ENCODE data around the gene CLEC2L. TPM values are rescaled to one million over a fixed set of nuclear protein-coding genes. Genes with fewer than 3 reads are reported as not detected.

Gene CLEC2L
- polyA plus RNA-seq, 1 of the 3 experiments (the other 2 are of a cell fraction), result not detected

GRCh38 chr7:139573871-139574270 lies 50.4 kb downstream of the CLEC2L start (continued):
- no peak for TF ChIP-seq REST (IDR thresholded peaks at IDR 0.05; ENCODE audit: low read depth, low read length)

DNA sequence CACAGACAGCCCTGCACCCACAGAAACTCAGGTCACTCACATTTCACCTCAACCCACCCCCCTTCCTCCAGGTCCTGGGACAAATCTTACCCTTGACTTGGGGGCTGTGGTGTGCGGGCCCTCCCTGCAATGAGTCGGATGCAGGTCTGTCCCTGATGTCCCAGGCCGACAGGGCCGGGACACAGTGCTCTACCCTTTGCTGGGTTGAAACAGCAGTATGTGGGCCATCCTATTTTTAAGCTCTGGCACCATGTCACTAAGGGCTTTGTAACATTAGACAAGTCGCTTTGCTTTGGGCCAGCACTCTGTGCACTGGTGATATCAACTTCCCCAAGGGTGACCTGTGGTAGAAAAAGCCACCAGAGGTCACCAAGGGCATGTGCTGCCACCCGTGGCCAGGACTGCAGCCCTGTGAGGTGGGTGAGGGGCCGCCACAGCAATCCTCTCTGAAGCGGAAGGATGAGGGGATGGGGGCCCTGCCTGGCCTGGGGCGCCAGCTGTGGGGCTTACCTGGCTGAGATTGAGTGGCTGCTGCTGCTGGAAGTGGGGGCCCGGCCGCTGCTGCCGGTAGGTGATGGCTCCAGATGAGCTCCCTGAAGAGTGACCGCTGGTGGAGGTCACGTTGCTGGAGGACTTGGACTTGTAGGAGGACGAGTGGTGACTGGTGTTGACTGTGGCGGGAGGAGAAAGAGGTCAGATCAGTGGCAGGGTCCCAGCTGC lies 51.3 kb downstream of the CLEC2L start:
- Histone ChIP-seq H3K27ac (ENCODE audit: low read depth in 2 of 2, low read length in 1 of 2) (no peak overlapping the region), H4K20me1 (ENCODE audit: insufficient read depth) (no peaks in the 10 kb centered on the region), H3F3A (replicated peaks; ENCODE audit: insufficient read depth) (no peaks in the 10 kb centered on the region), H3K36me3 (replicated peaks in 1 of 2; ENCODE audit: control insufficient read depth in 1 of 2, insufficient read depth in 2 of 2, low read length in 1 of 2) (peaks cover 17 to 59% of the 10 kb centered on the region in 2 experiments), H3K9me2 (no peaks in the 10 kb centered on the region), H2AFZ (ENCODE audit: low read depth) (no peak overlapping the region), H3K4me1 (ENCODE audit: control insufficient read depth in 1 of 2, insufficient read depth in 2 of 2, low read depth in 1 of 2, low read length in 1 of 2) (no peaks in the 10 kb centered on the region), H3K9me3 (no peaks in the 10 kb centered on the region), H3K27me3 (ENCODE audit: insufficient read depth) (no peaks in the 10 kb centered on the region), H3K4me3 (ENCODE audit: low read depth in 2 of 2, low read length in 1 of 2) (no peak overlapping the region), H3K79me2 (ENCODE audit: insufficient read depth) (no peaks in the 10 kb centered on the region), H3K9ac (no peak overlapping the region), H3K4me2 (no peak overlapping the region)
- POLR2A ChIA-PET, result no interaction called here
- TF ChIP-seq TAF1 (IDR thresholded peaks at IDR 0.05; ENCODE audit: borderline replicate concordance, low read depth, low read length) (no peak), SMC3 (IDR thresholded peaks at IDR 0.05; ENCODE audit: low read depth, low read length) (no peak), SIN3A (IDR thresholded peaks at IDR 0.05; ENCODE audit: borderline replicate concordance, low read depth, low read length) (no peak), NFIC (IDR thresholded peaks at IDR 0.05; ENCODE audit: borderline replicate concordance) (no peak), FOXM1 (IDR thresholded peaks at IDR 0.05; ENCODE audit: low read depth) (no peak), RAD21 (IDR thresholded peaks at IDR 0.05; ENCODE audit: low read length) (no peak), EP300 (IDR thresholded peaks at IDR 0.05; ENCODE audit: borderline replicate concordance in 1 of 2, low read depth in 1 of 2, low read length in 1 of 2) (no peak), NRF1 (IDR thresholded peaks at IDR 0.05; ENCODE audit: low read depth, low read length) (no peak), RXRA (IDR thresholded peaks at IDR 0.05; ENCODE audit: borderline replicate concordance, low read depth) (no peak), JUND (IDR thresholded peaks at IDR 0.05) (no peak), MXI1 (IDR thresholded peaks at IDR 0.05; ENCODE audit: low read depth, low read length) (no peak), TCF12 (IDR thresholded peaks at IDR 0.05) (no peak), GATA2 (CRISPR knock-in tag; IDR thresholded peaks at IDR 0.05) (no peak)
- TF ChIP-seq, protein P1, sequence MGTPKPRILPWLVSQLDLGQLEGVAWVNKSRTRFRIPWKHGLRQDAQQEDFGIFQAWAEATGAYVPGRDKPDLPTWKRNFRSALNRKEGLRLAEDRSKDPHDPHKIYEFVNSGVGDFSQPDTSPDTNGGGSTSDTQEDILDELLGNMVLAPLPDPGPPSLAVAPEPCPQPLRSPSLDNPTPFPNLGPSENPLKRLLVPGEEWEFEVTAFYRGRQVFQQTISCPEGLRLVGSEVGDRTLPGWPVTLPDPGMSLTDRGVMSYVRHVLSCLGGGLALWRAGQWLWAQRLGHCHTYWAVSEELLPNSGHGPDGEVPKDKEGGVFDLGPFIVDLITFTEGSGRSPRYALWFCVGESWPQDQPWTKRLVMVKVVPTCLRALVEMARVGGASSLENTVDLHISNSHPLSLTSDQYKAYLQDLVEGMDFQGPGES (IDR thresholded peaks at IDR 0.05; ENCODE audit: low read depth, low read length), result no peak
- TF ChIP-seq, protein P2, sequence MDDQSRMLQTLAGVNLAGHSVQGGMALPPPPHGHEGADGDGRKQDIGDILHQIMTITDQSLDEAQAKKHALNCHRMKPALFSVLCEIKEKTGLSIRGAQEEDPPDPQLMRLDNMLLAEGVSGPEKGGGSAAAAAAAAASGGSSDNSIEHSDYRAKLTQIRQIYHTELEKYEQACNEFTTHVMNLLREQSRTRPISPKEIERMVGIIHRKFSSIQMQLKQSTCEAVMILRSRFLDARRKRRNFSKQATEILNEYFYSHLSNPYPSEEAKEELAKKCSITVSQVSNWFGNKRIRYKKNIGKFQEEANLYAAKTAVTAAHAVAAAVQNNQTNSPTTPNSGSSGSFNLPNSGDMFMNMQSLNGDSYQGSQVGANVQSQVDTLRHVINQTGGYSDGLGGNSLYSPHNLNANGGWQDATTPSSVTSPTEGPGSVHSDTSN (IDR thresholded peaks at IDR 0.05), result no peak
- TF ChIP-seq, protein P3, sequence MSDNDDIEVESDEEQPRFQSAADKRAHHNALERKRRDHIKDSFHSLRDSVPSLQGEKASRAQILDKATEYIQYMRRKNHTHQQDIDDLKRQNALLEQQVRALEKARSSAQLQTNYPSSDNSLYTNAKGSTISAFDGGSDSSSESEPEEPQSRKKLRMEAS (IDR thresholded peaks at IDR 0.05; ENCODE audit: low read depth), result no peak
- no peak for DNase-seq
- WGBS (ENCODE audit: low lambda C conversion rate), result 91% methylated on average over 16 of the region's 16 CpGs
- CTCF ChIA-PET, result interaction anchor here (1.2 to 3.1 kb wide), 3 partner anchors 27 to 428 kb away, joined by 3 to 14 read pairs (median 4); no protein-coding TSS in a partner anchor
